Prostate gland (tissue), 2 donors: ENCODE data around the gene TTBK1. TPM values are rescaled to one million over a fixed set of nuclear protein-coding genes. Genes with fewer than 3 reads are reported as not detected.

ENCODE experiments used
- DNase-seq: peaks from one replicate; pipeline ENCODE4 v3.0.0-alpha.2; 2019; ENCODE audit warnings: low spot score
- H3K27ac ChIP-seq, 2 donors: fragments of 200-600 bp; sonication (generic); 2 replicates each; pipeline ENCODE4 v1.5.1; 2017 to 2019
- H3K27me3 ChIP-seq: fragments of 200-600 bp; sonication (generic); replicated peaks from 2 replicates; pipeline ENCODE4 v1.5.1; 2019; ENCODE audit not compliant: insufficient read depth
- H3K36me3 ChIP-seq, 2 donors: fragments of 200-600 bp; sonication (generic); 1 replicate in 1 of 2; 2 replicates in 1 of 2; pipeline versions ENCODE4 v1.5.1 to v1.8.1; 2017 to 2019
- H3K4me1 ChIP-seq: fragments of 200-600 bp; sonication (generic); replicated peaks from 2 replicates; pipeline ENCODE4 v1.5.1; 2019
- H3K4me3 ChIP-seq, 2 donors: fragments of 200-600 bp; sonication (generic); 2 replicates each; pipeline ENCODE4 v1.5.1; 2017 to 2019
- H3K9me3 ChIP-seq: fragments of 200-600 bp; sonication (generic); 2 replicates; pipeline ENCODE4 v1.5.1; 2017
- POLR2A ChIP-seq: fragments of 450-650 bp; IDR thresholded peaks from one replicate; pipeline ENCODE4 v1.6.1; 2016; ENCODE audit warnings: antibody characterized with exemption, mild to moderate bottlenecking
- POLR2AphosphoS5 ChIP-seq: sonication (generic); formaldehyde crosslinking; IDR thresholded peaks from one replicate; pipeline ENCODE4 v1.6.1; 2017; ENCODE audit warnings: antibody characterized with exemption
- WGBS: methylation state at CpG from one replicate; pipeline ENCODE4 v1.1.5; 2018; 5-methylcytosine and 5-hydroxymethylcytosine counted together
- intact Hi-C: fragments of 100-400 bp; cut with DNase I; formaldehyde crosslinking; loops from one replicate; pipeline ENCODE4 v1.14.2; 2022
- total RNA-seq, 2 donors: library from RNA; depleted of rRNA; stranded (reverse); fragments of >200 nt; gene quantifications; one replicate each; pipeline ENCODE4 v1.1.0, GENCODE V29; 2016
- TF ChIP-seq, protein P1 (sequence below), 4 experiments: fragments of 200-600 bp in 2 of 4; fragments of 450-650 bp in 2 of 4; sonication (generic) in 2 of 4; IDR thresholded peaks; 1 replicate in 3 of 4; 2 replicates in 1 of 4; pipeline ENCODE4 v1.5.1; 2016 to 2019; ENCODE audit warnings: antibody characterized with exemption in 4 of 4, mild to moderate bottlenecking in 2 of 4, moderate library complexity in 2 of 4

The TTBK1 gene
- total RNA-seq, 2 donors from 2014 or later: 0.18 to 0.62 TPM

DNA sequence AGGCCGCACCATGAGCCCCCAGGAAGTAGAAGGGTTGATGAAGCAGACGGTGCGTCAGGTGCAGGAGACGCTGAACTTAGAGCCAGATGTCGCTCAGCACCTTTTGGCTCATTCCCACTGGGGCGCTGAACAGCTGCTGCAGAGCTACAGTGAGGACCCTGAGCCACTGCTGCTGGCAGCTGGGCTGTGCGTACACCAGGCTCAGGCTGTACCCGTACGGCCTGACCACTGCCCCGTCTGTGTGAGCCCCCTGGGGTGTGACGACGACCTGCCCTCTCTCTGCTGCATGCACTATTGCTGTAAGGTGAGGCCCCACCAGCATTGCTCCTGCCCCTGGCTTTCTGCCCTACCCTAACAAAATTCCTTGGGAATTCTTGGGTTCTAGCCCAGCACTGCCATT lies 27.1 kb upstream of the TTBK1 start:
- no peaks in the 10 kb centered on the region for H3K4me1 ChIP-seq
- H3K9me3 ChIP-seq: no peaks in the 10 kb centered on the region
- TF ChIP-seq, protein P1, sequence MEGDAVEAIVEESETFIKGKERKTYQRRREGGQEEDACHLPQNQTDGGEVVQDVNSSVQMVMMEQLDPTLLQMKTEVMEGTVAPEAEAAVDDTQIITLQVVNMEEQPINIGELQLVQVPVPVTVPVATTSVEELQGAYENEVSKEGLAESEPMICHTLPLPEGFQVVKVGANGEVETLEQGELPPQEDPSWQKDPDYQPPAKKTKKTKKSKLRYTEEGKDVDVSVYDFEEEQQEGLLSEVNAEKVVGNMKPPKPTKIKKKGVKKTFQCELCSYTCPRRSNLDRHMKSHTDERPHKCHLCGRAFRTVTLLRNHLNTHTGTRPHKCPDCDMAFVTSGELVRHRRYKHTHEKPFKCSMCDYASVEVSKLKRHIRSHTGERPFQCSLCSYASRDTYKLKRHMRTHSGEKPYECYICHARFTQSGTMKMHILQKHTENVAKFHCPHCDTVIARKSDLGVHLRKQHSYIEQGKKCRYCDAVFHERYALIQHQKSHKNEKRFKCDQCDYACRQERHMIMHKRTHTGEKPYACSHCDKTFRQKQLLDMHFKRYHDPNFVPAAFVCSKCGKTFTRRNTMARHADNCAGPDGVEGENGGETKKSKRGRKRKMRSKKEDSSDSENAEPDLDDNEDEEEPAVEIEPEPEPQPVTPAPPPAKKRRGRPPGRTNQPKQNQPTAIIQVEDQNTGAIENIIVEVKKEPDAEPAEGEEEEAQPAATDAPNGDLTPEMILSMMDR (IDR thresholded peaks at IDR 0.05): no peak
- TF ChIP-seq POLR2AphosphoS5 (no peak), POLR2A (no peak)
- no peak for DNase-seq
- intact Hi-C loops: no loop called here
- no peak overlapping the region for H3K27ac ChIP-seq
- H3K4me3 ChIP-seq: no peak overlapping the region
- no peaks in the 10 kb centered on the region for H3K27me3 ChIP-seq
- 90% methylated on average over 12 of the region's 12 CpGs for WGBS
- no peaks in the 10 kb centered on the region for H3K36me3 ChIP-seq

DNA sequence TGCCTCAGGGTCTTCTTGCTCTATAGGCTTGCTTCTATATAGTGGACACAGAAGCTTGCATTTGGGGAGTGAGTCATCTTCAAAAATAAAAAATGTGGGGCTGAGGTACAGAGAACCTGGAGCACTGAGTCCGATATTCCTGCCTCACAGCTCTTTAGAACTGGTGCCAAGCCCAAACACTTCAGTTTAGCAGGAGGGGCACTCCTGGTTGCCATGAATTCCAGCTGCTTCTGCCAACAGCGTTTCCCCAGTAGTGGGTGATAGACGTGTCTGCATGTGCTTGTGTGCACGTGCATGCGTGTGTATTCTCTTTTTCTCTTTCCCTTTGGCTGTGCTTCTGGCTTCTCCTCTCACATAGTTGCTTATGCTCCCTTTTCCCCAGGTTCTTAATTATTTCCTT lies 25.9 kb upstream of the TTBK1 start:
- Histone ChIP-seq H3K27me3 (no peaks in the 10 kb centered on the region), H3K9me3 (no peaks in the 10 kb centered on the region), H3K4me1 (no peaks in the 10 kb centered on the region), H3K36me3 (no peaks in the 10 kb centered on the region), H3K4me3 (no peak overlapping the region), H3K27ac (no peak overlapping the region)
- intact Hi-C loops: no loop called here
- TF ChIP-seq POLR2AphosphoS5: no peak
- DNase-seq: no peak
- 66% methylated on average over 5 of the region's 5 CpGs for WGBS

DNA sequence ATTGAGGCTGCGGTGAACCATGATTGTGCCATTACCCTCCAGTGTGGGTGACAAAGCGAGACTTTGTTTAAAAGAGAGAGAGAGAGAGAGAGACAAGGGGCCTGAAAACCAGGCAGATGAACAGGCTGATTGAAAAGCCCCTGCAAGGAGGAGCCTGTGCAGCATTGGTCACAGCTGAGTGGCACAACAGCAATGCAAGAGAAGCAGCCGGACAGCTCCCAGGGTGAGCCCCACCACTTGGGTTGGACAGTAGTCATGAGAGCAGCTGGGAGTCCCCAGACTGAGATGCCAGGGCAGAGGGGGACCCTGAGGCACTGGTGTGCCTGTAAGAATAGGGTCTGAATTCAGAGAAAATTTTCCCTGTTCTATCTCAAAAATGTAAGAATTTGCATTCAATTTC lies 24.2 kb upstream of the TTBK1 start:
- H3K27ac ChIP-seq: no peak overlapping the region
- DNase-seq: no peak
- TF ChIP-seq, protein P1 (IDR thresholded peaks at IDR 0.05): no peak
- TF ChIP-seq POLR2A: no peak
- TF ChIP-seq POLR2AphosphoS5: no peak
- intact Hi-C loops: no loop called here
- no peaks in the 10 kb centered on the region for H3K4me1 ChIP-seq
- no peaks in the 10 kb centered on the region for H3K36me3 ChIP-seq
- no peaks in the 10 kb centered on the region for H3K27me3 ChIP-seq
- H3K9me3 ChIP-seq: no peaks in the 10 kb centered on the region
- H3K4me3 ChIP-seq: no peak overlapping the region
- WGBS: 89% methylated on average over 3 of the region's 3 CpGs

DNA sequence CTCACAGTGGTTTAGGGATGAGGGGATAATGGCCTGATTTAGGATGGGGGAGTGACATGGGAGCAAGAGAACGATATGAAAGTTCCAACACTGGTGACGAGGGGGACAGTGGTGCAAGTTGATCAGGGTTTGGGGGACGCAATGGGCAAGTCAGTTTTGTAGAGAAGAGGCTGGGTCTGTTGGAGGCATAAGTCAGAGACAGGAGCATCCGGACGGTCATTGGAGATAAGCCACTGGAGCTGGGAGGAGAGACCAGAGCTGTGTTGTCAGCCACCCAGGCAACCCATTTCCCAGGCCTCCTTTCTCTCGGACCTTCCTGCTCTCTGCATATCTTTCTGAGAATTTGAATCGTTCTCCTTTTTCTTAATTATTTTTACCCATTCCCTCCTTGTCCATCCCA lies 23.5 kb upstream of the TTBK1 start:
- Histone ChIP-seq H3K9me3 (no peaks in the 10 kb centered on the region), H3K4me3 (no peak overlapping the region), H3K36me3 (no peaks in the 10 kb centered on the region), H3K27ac (no peak overlapping the region), H3K4me1 (no peaks in the 10 kb centered on the region), H3K27me3 (no peaks in the 10 kb centered on the region)
- WGBS: 89% methylated on average over 7 of the region's 7 CpGs
- no peak for TF ChIP-seq POLR2A
- no peak for TF ChIP-seq POLR2AphosphoS5
- TF ChIP-seq, protein P1 (IDR thresholded peaks at IDR 0.05): no peak
- no peak for DNase-seq
- intact Hi-C loops: no loop called here

DNA sequence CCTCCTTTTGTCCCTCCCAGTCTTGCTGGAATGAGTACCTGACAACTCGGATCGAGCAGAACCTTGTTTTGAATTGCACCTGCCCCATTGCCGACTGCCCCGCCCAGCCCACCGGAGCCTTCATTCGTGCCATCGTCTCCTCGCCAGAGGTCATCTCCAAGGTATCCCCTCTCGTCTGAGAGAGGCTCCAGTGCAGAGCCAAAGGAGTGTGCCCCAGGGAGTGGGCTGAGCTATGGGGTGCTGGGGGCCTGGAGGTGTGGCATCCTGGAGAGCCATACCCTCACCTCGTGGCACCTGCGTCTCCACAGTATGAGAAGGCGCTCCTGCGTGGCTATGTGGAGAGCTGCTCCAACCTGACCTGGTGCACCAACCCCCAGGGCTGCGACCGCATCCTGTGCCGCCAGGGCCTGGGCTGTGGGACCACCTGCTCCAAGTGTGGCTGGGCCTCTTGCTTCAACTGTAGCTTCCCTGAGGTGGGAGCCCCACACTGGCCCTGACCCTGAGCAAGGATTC lies 22.8 kb upstream of the TTBK1 start:
- intact Hi-C loops: no loop called here
- H3K4me3 ChIP-seq: no peak overlapping the region
- no peaks in the 10 kb centered on the region for H3K4me1 ChIP-seq
- DNase-seq: no peak
- no peaks in the 10 kb centered on the region for H3K36me3 ChIP-seq
- no peak overlapping the region for H3K27ac ChIP-seq
- no peaks in the 10 kb centered on the region for H3K27me3 ChIP-seq
- TF ChIP-seq POLR2AphosphoS5 (no peak), POLR2A (no peak)
- TF ChIP-seq, protein P1 (IDR thresholded peaks at IDR 0.05): no peak
- H3K9me3 ChIP-seq: no peaks in the 10 kb centered on the region
- WGBS: 85% methylated on average over 16 of the region's 16 CpGs
